BLaER1 treated with 17β-estradiol and CSF1 and Interleukin-3, amounts not matched to agents 10 nM and 100 nM (cell line): ENCODE measurements around the gene RRAD.

Source experiments
- H3K27ac ChIP-seq, 11 experiments: shearing (Covaris generic); formaldehyde crosslinking; 2 replicates each; pipeline ENCODE4 v1.8.1; 2022
- H3K27me3 ChIP-seq, 11 experiments: shearing (Covaris generic); formaldehyde crosslinking; 2 replicates each; pipeline ENCODE4 v1.8.1; 2022
- H3K36me3 ChIP-seq, 11 experiments: shearing (Covaris generic); formaldehyde crosslinking; 2 replicates each; pipeline ENCODE4 v1.8.1; 2022
- H3K4me1 ChIP-seq, 10 experiments: shearing (Covaris generic); formaldehyde crosslinking; 2 replicates each; pipeline ENCODE4 v1.8.1; 2022
- H3K4me2 ChIP-seq, 11 experiments: shearing (Covaris generic); formaldehyde crosslinking; 2 replicates each; pipeline ENCODE4 v1.8.1; 2022
- H3K4me3 ChIP-seq, 10 experiments: shearing (Covaris generic); formaldehyde crosslinking; 2 replicates each; pipeline ENCODE4 v1.8.1; 2022
- H3K9ac ChIP-seq, 11 experiments: shearing (Covaris generic); formaldehyde crosslinking; 2 replicates each; pipeline ENCODE4 v1.8.1; 2022
- H3K9me3 ChIP-seq, 11 experiments: shearing (Covaris generic); formaldehyde crosslinking; replicated peaks in 1 of 11; 2 replicates each; pipeline ENCODE4 v1.8.1; 2022
- H4K20me1 ChIP-seq, 11 experiments: shearing (Covaris generic); formaldehyde crosslinking; 2 replicates each; pipeline ENCODE4 v1.8.1; 2022
- Cebpa-rat ChIP-seq, 11 experiments: shearing (Covaris generic); IDR thresholded peaks; 2 replicates each; pipeline ENCODE4 v1.8.1; 2022

The RRAD gene

GRCh38 chr16:66874079-66874775 lies 51.1 kb downstream of the RRAD start:
- Histone ChIP-seq H3K4me1 (peaks cover 48 to 76% (median 65%) of the 10 kb centered on the region in 10 experiments), H3K9me3 (peaks cover 8 to 21% (median 11%) of the 10 kb centered on the region in 11 experiments; a peak in 20 of 22 replicates), H3K27ac (peak overlapping the region in 10 of 11 experiments; percentile 12 to 95 (median 50); a peak in 16 of 22 replicates), H3K36me3 (no peaks in the 10 kb centered on the region), H3K4me2 (peak overlapping the region; percentile 37 to 97 (median 60)), H3K27me3 (peaks cover 0 to 17% (median 0%) of the 10 kb centered on the region in 11 experiments; a peak in 6 of 22 replicates), H3K4me3 (no peak overlapping the region), H4K20me1 (0 out of 22 replicates have a peak, but pooled peaks cover 0 to 10% (median 0%) of the 10 kb centered on the region in 11 experiments), H3K9ac (peak overlapping the region in 7 of 11 experiments; percentile 3 to 69 (median 55); a peak in 11 of 22 replicates)
- no peak for TF ChIP-seq Cebpa-rat (IDR thresholded peaks at IDR 0.05)

- Histone ChIP-seq H4K20me1 (0 out of 22 replicates have a peak, but pooled peaks cover 0 to 10% (median 0%) of the 10 kb centered on the region in 11 experiments), H3K9me3 (peaks cover 8 to 21% (median 11%) of the 10 kb centered on the region in 11 experiments; a peak in 20 of 22 replicates), H3K27ac (peak overlapping the region in 1 of 11 experiments; percentile 95; a peak in 2 of 22 replicates), H3K4me3 (no peak overlapping the region), H3K27me3 (peaks cover 0 to 17% (median 0%) of the 10 kb centered on the region in 11 experiments; a peak in 6 of 22 replicates), H3K9ac (no peak overlapping the region), H3K36me3 (no peaks in the 10 kb centered on the region), H3K4me2 (no peak overlapping the region), H3K4me1 (peaks cover 45 to 70% (median 60%) of the 10 kb centered on the region in 10 experiments)
- no peak for TF ChIP-seq Cebpa-rat (IDR thresholded peaks at IDR 0.05)
Measured at GRCh38 chr16:66873685-66874055, 51.7 kb downstream of the RRAD start.

GRCh38 chr16:66872943-66873684 lies 52.2 kb downstream of the RRAD start:
- Histone ChIP-seq H3K9ac (peak overlapping the region in 9 of 11 experiments; percentile 1 to 67 (median 33); a peak in 9 of 22 replicates), H3K4me2 (peak overlapping the region; percentile 73 to 98 (median 93)), H3K27me3 (peaks cover 0 to 17% (median 0%) of the 10 kb centered on the region in 11 experiments; a peak in 6 of 22 replicates), H3K27ac (peak overlapping the region in 5 of 11 experiments; percentile 22 to 60 (median 41); a peak in 9 of 22 replicates), H3K9me3 (peaks cover 8 to 21% (median 11%) of the 10 kb centered on the region in 11 experiments; a peak in 20 of 22 replicates), H3K4me3 (peak overlapping the region; percentile 24 to 59 (median 42); a peak in 15 of 20 replicates), H3K4me1 (peaks cover 39 to 65% (median 54%) of the 10 kb centered on the region in 10 experiments), H4K20me1 (0 out of 22 replicates have a peak, but pooled peaks cover 0 to 10% (median 0%) of the 10 kb centered on the region in 11 experiments), H3K36me3 (no peaks in the 10 kb centered on the region)
- peak in 1 of 11 experiments; percentile 23; a peak in 1 of 22 replicates for TF ChIP-seq Cebpa-rat (IDR thresholded peaks at IDR 0.05)

- no peaks in the 10 kb centered on the region for H3K36me3 ChIP-seq
- TF ChIP-seq Cebpa-rat (IDR thresholded peaks at IDR 0.05) = peak in 3 of 11 experiments; percentile 12 to 32 (median 27); a peak in 1 of 22 replicates
Measured at GRCh38 chr16:66872559-66872942, 52.8 kb downstream of the RRAD start.

GRCh38 chr16:66871840-66872239 lies 53.5 kb downstream of the RRAD start:
- Histone ChIP-seq H3K9ac (no peak overlapping the region), H3K4me3 (no peak overlapping the region), H3K36me3 (no peaks in the 10 kb centered on the region), H3K27me3 (peaks cover 0 to 17% (median 0%) of the 10 kb centered on the region in 11 experiments; a peak in 6 of 22 replicates), H3K9me3 (peaks cover 5 to 10% (median 9%) of the 10 kb centered on the region in 11 experiments; a peak in 20 of 22 replicates), H3K27ac (no peak overlapping the region), H3K4me1 (peaks cover 30 to 52% (median 42%) of the 10 kb centered on the region in 10 experiments), H3K4me2 (peak overlapping the region; percentile 73 to 98 (median 93); a peak in 21 of 22 replicates), H4K20me1 (0 out of 22 replicates have a peak, but pooled peaks cover 0 to 10% (median 0%) of the 10 kb centered on the region in 11 experiments)
- no peak for TF ChIP-seq Cebpa-rat (IDR thresholded peaks at IDR 0.05)

More at GRCh38 chr16:66872559-66872942, 52.8 kb downstream of the RRAD start:
- Histone ChIP-seq H4K20me1 (0 out of 22 replicates have a peak, but pooled peaks cover 0 to 10% (median 0%) of the 10 kb centered on the region in 11 experiments), H3K4me2 (peak overlapping the region; percentile 73 to 98 (median 93)), H3K27ac (peak overlapping the region in 5 of 11 experiments; percentile 22 to 60 (median 41); a peak in 7 of 22 replicates), H3K4me1 (peaks cover 33 to 59% (median 48%) of the 10 kb centered on the region in 10 experiments), H3K4me3 (peak overlapping the region; percentile 24 to 59 (median 42); a peak in 14 of 20 replicates), H3K27me3 (peaks cover 0 to 17% (median 0%) of the 10 kb centered on the region in 11 experiments; a peak in 6 of 22 replicates), H3K9ac (peak overlapping the region in 9 of 11 experiments; percentile 1 to 67 (median 33); a peak in 9 of 22 replicates), H3K9me3 (peaks cover 8 to 16% (median 11%) of the 10 kb centered on the region in 11 experiments; a peak in 20 of 22 replicates)
